DOHH2 (cell line): ENCODE data around the gene RNLS.

Source experiments
- H3F3A ChIP-seq: fragments of 200-600 bp; sonication (generic), shearing (Covaris generic); 2 replicates; pipeline ENCODE4 v1.6.0; 2016; ENCODE audit warnings: antibody characterized with exemption, mild to moderate bottlenecking; ENCODE audit not compliant: control insufficient read depth, insufficient read depth
- H3K27ac ChIP-seq: fragments of 200-600 bp; sonication (generic); 2 replicates; pipeline ENCODE4 v1.5.1; 2014; ENCODE audit warnings: low read depth, mild to moderate bottlenecking, low read length, moderate library complexity
- H3K27me3 ChIP-seq: fragments of 200-600 bp; sonication (generic); 2 replicates; pipeline ENCODE4 v1.6.1; 2014; ENCODE audit warnings: mild to moderate bottlenecking, low read length, mixed read lengths; ENCODE audit not compliant: control insufficient read depth
- H3K36me3 ChIP-seq: fragments of 200-600 bp; sonication (generic); 2 replicates; pipeline ENCODE4 v1.6.1; 2014; ENCODE audit warnings: mild to moderate bottlenecking, low read length, moderate library complexity, mixed read lengths; ENCODE audit not compliant: control insufficient read depth
- H3K4me1 ChIP-seq: fragments of 200-600 bp; sonication (generic); 2 replicates; pipeline ENCODE4 v1.6.1; 2014; ENCODE audit warnings: mild to moderate bottlenecking, low read length, mixed read lengths; ENCODE audit not compliant: control insufficient read depth
- H3K4me2 ChIP-seq: fragments of 200-600 bp; sonication (generic); 2 replicates; pipeline ENCODE4 v1.6.0; 2014; ENCODE audit warnings: mild to moderate bottlenecking, low read length, moderate library complexity
- H3K4me3 ChIP-seq: fragments of 200-600 bp; sonication (generic); 2 replicates; pipeline ENCODE4 v1.5.1; 2014; ENCODE audit warnings: mild to moderate bottlenecking, low read length, mixed read lengths
- H3K79me2 ChIP-seq: fragments of 200-600 bp; sonication (generic); 2 replicates; pipeline ENCODE4 v1.6.1; 2014; ENCODE audit warnings: mild to moderate bottlenecking, low read length, mixed read lengths; ENCODE audit not compliant: control insufficient read depth
- H3K9me2 ChIP-seq: fragments of 200-600 bp; sonication (generic); replicated peaks from 2 replicates; pipeline ENCODE4 v1.6.1; 2014; ENCODE audit warnings: mild to moderate bottlenecking, low read length, mixed read lengths; ENCODE audit not compliant: control insufficient read depth
- H3K9me3 ChIP-seq: fragments of 200-600 bp; sonication (generic); 2 replicates; pipeline ENCODE4 v1.6.1; 2014; ENCODE audit warnings: antibody characterized with exemption, low read length, mixed read lengths; ENCODE audit not compliant: control insufficient read depth, insufficient read depth
- H4K20me1 ChIP-seq: fragments of 200-600 bp; sonication (generic); 2 replicates; pipeline ENCODE4 v1.6.0; 2014; ENCODE audit warnings: low read depth, mild to moderate bottlenecking, antibody characterized with exemption, low read length, moderate library complexity; ENCODE audit not compliant: control insufficient read depth, insufficient read depth
- EZH2phosphoT487 ChIP-seq: fragments of 200-600 bp; sonication (generic); IDR thresholded peaks from 2 replicates; pipeline ENCODE4 v1.6.1; 2017; ENCODE audit warnings: borderline replicate concordance, mild to moderate bottlenecking, antibody characterized with exemption, low read length, moderate library complexity, mixed read lengths
- TF ChIP-seq, protein P1 (sequence below): fragments of 200-600 bp; sonication (generic); IDR thresholded peaks from one replicate; pipeline ENCODE4 v1.5.1; 2014; ENCODE audit warnings: antibody characterized with exemption, mild to moderate bottlenecking, low read depth, low read length; ENCODE audit not compliant: poor library complexity, severe bottlenecking

Gene RNLS

DNA sequence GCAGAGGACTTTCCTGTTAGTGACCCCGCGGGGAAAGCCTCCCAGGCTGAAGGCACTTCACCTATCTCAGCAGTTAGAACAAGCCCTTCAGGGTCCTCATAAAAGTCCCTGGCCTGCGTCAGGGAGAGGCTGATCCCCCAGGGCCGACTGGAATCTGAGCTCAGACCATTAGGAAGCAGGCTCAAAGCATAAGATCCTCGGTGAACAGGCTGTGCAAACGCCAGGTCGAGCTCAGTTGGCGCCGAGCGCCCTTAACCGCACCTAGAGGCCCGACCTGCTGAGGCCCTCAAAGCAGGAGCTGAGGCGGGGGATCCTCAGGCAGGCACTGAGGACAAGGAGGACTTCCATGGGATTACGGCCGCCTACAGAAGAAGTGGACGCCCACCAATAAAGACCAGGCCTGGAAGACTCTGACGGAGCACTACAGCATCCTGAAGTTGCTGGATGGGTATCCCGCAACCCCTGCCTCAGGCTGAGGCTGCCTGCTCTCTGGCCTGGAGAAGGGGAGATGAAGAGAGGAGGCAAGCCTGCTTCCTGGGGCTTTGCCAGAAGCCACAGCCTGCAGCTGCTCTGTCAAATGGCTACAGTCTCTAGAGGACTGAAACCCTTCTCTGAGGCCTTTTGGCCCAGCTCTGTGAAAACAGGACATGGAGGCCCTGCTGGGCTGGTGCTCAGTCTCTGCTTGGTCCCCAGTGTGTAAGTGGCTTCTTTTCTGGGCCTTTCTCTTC lies 33.3 kb upstream of the RNLS start:
- Histone ChIP-seq H3K4me2 (no peak overlapping the region), H3K9me3 (no peaks in the 10 kb centered on the region), H3K27me3 (no peaks in the 10 kb centered on the region), H3K9me2 (no peaks in the 10 kb centered on the region; the same call in 1 of the 2 replicates), H3F3A (no peaks in the 10 kb centered on the region), H3K79me2 (no peaks in the 10 kb centered on the region), H4K20me1 (no peaks in the 10 kb centered on the region), H3K4me1 (no peaks in the 10 kb centered on the region), H3K36me3 (no peaks in the 10 kb centered on the region), H3K27ac (no peak overlapping the region), H3K4me3 (no peak overlapping the region)
- no peak for TF ChIP-seq EZH2phosphoT487
- TF ChIP-seq, protein P1, sequence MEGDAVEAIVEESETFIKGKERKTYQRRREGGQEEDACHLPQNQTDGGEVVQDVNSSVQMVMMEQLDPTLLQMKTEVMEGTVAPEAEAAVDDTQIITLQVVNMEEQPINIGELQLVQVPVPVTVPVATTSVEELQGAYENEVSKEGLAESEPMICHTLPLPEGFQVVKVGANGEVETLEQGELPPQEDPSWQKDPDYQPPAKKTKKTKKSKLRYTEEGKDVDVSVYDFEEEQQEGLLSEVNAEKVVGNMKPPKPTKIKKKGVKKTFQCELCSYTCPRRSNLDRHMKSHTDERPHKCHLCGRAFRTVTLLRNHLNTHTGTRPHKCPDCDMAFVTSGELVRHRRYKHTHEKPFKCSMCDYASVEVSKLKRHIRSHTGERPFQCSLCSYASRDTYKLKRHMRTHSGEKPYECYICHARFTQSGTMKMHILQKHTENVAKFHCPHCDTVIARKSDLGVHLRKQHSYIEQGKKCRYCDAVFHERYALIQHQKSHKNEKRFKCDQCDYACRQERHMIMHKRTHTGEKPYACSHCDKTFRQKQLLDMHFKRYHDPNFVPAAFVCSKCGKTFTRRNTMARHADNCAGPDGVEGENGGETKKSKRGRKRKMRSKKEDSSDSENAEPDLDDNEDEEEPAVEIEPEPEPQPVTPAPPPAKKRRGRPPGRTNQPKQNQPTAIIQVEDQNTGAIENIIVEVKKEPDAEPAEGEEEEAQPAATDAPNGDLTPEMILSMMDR: no peak

DNA sequence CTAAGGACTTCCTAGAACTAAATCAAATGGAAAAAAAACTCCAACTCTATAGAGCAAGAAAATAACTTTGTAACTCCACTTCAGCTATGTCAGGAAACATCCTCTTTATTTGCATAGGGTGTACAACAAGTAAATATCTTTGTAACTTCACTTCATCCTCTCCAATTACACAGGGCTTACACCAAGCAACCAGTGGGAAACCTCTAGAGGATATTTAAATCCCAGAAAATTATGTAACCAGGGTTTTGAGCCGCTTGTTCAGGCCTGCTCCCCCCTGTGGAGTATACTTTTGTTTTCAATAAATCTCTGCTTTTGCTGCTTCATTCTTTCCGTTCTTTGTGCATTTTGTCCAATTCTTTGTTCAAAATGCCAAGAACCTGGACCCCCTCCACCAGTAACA lies 25.7 kb upstream of the RNLS start:
- no peaks in the 10 kb centered on the region for H3K36me3 ChIP-seq
- no peaks in the 10 kb centered on the region for H3K9me3 ChIP-seq
- H3K9me2 ChIP-seq: no peaks in the 10 kb centered on the region
- no peak overlapping the region for H3K27ac ChIP-seq
- no peaks in the 10 kb centered on the region for H3K79me2 ChIP-seq
- no peaks in the 10 kb centered on the region for H3F3A ChIP-seq
- 0 out of 2 replicates have a peak, but pooled peaks cover 2% of the 10 kb centered on the region for H3K27me3 ChIP-seq
- no peak overlapping the region for H3K4me3 ChIP-seq
- H3K4me1 ChIP-seq: peaks cover 5% of the 10 kb centered on the region
- H4K20me1 ChIP-seq: no peaks in the 10 kb centered on the region
- H3K4me2 ChIP-seq: no peak overlapping the region
- no peak for TF ChIP-seq EZH2phosphoT487
- TF ChIP-seq, protein P1: no peak

DNA sequence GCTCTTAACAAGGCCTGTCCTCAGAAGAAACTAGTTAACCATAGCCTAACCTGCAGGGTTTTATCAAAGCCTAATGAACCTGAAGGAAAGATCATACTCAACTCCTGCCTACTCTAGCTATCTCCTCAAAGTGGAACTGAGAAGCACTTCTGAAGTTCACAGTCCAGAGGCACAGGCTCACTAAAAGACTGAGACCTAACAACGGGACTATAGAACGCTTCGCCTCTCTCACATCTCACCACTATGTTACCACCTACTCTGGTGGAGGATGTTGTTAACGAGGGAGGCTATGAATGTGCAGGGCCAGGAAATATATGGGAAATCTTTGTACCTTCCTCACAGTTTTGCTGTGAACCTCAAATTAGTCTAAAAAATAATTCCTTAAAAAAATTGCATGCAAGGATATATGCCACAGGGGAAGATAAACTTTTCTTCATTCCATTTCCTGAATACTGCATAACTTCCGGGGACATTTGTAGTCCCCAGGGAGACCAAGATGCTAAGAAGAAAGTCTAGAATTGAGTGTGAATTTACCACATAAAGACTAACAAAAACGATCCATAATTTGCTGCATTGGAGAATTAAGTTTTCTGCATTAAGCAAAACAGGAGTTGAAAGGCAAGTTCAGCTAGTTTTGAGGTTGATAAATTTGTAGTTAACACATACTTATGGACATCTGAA lies 25.1 kb upstream of the RNLS start:
- TF ChIP-seq, protein P1: no peak
- no peak for TF ChIP-seq EZH2phosphoT487
- no peak overlapping the region for H3K4me2 ChIP-seq

More for the DNA sequence above, 25.1 kb upstream of the RNLS start:
- Histone ChIP-seq H3K27me3 (0 out of 2 replicates have a peak, but pooled peaks cover 2% of the 10 kb centered on the region), H3K36me3 (no peaks in the 10 kb centered on the region), H3K27ac (no peak overlapping the region), H4K20me1 (no peaks in the 10 kb centered on the region), H3K4me1 (peaks cover 5% of the 10 kb centered on the region), H3K4me3 (no peak overlapping the region), H3K9me3 (no peaks in the 10 kb centered on the region), H3F3A (no peaks in the 10 kb centered on the region), H3K9me2 (no peaks in the 10 kb centered on the region), H3K79me2 (no peaks in the 10 kb centered on the region)
